ENCODE results near the gene SPIRE2.
"Not testable (repeated sequence)": the region's sequence is repeated elsewhere in the genome, so short reads cannot be mapped to it uniquely, and the experiment has no call there.

The SPIRE2 gene

GRCh38 chr16:89828199-89828869 lies at the start of gene SPIRE2:
Gene SPIRE2 (plus strand): TSS chr16:89828475. CDS start chr16:89828551, 76 bp downstream.
- peak; percentile 65 for DNase-seq

- DNase-seq = no peak
Measured at GRCh38 chr16:89779231-89779908, 48.9 kb upstream of the SPIRE2 start.

GRCh38 chr16:89779909-89780305 lies 48.4 kb upstream of the SPIRE2 start:
- DNase-seq = no peak

GRCh38 chr16:89782489-89782888 lies 45.8 kb upstream of the SPIRE2 start:
- DNase-seq = no peak

GRCh38 chr16:89783952-89784351 lies 44.3 kb upstream of the SPIRE2 start:
- not testable (repeated sequence) for DNase-seq

GRCh38 chr16:89784406-89784805 lies 43.9 kb upstream of the SPIRE2 start:
- DNase-seq = no peak

GRCh38 chr16:89785523-89786155 lies 42.6 kb upstream of the SPIRE2 start:
- DNase-seq = no peak

GRCh38 chr16:89786474-89787364 lies 41.6 kb upstream of the SPIRE2 start:
- DNase-seq = no peak

- no peak for DNase-seq
Measured at GRCh38 chr16:89787365-89787805, 40.9 kb upstream of the SPIRE2 start.

- DNase-seq = no peak
Measured at GRCh38 chr16:89791278-89791995, 36.8 kb upstream of the SPIRE2 start.

- peak; percentile 2 for DNase-seq
Measured at GRCh38 chr16:89793092-89793491, 35.2 kb upstream of the SPIRE2 start.

- DNase-seq = no peak
Measured at GRCh38 chr16:89793955-89794354, 34.3 kb upstream of the SPIRE2 start.

- DNase-seq = no peak
Measured at GRCh38 chr16:89795676-89796075, 32.6 kb upstream of the SPIRE2 start.

GRCh38 chr16:89796104-89796503 lies 32.2 kb upstream of the SPIRE2 start:
- no peak for DNase-seq

- DNase-seq = no peak
Measured at GRCh38 chr16:89798126-89798525, 30.1 kb upstream of the SPIRE2 start.

GRCh38 chr16:89798832-89799370 lies 29.4 kb upstream of the SPIRE2 start:
- DNase-seq = no peak

- DNase-seq = peak; percentile 2
Measured at GRCh38 chr16:89801800-89802199, 26.5 kb upstream of the SPIRE2 start.

GRCh38 chr16:89805136-89805905 lies 23.0 kb upstream of the SPIRE2 start:
- DNase-seq = no peak

GRCh38 chr16:89806589-89807193 lies 21.6 kb upstream of the SPIRE2 start:
- not testable (repeated sequence) for DNase-seq

GRCh38 chr16:89808475-89808874 lies 19.8 kb upstream of the SPIRE2 start:
- DNase-seq = no peak

GRCh38 chr16:89811321-89811720 lies 17.0 kb upstream of the SPIRE2 start:
- DNase-seq = no peak

Data from kidney glomerular epithelial cell (primary cell).